ENCODE data around the gene ZYX. TPM values are rescaled to one million over a fixed set of nuclear protein-coding genes. Genes with fewer than 3 reads are reported as not detected.

ZYX gene
- total RNA-seq, 1 experiment from 2014 or later: 132 TPM

DNA sequence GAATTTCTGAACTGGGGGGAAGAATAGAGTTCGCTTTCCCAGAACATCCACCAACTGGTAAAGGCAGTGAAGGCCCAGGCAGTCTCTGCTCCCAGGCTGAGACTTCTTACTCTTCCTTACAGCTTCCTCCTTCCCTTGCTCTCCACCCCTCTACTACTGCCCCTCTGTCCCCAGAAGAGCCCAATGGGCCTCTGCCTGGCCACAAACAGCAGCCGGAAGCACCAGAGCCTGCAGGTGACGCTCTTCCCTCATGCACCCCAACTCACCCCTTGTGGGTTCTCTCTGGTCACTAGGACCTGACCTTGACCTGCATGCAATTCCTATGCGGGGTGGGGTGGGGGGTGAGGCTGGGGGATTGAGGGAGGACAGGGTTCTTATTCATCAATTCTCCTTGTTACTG lies 35.1 kb upstream of the ZYX start:
- POLR2A ChIA-PET (ENCODE audit: low non-redundant PET): interaction anchor here (0.5 kb wide), 1 partner anchor 59 kb away, joined by 5 read pairs; no protein-coding TSS in a partner anchor
- BruUV-seq (replicated peaks): no TSS peak
- H3K27ac ChIP-seq (ENCODE audit: low read depth, low read length, poor library complexity, severe bottlenecking): no peak overlapping the region
- CTCF ChIA-PET: no interaction called here
- H3K4me3 ChIP-seq (ENCODE audit: low read depth, low read length, poor library complexity, severe bottlenecking): no peak overlapping the region
- intact Hi-C loops (cut with micrococcal nuclease; ENCODE audit: unreplicated experiment): no loop called here
- no peaks in the 10 kb centered on the region for H3K36me3 ChIP-seq (ENCODE audit: insufficient read depth, low read length, poor library complexity, severe bottlenecking)
- peaks cover 25% of the 10 kb centered on the region for H3K27me3 ChIP-seq (replicated peaks; ENCODE audit: insufficient read depth, low read depth, low read length, poor library complexity)
- DNase-seq (ENCODE audit: low spot score): no peak
- TF ChIP-seq, protein P1, sequence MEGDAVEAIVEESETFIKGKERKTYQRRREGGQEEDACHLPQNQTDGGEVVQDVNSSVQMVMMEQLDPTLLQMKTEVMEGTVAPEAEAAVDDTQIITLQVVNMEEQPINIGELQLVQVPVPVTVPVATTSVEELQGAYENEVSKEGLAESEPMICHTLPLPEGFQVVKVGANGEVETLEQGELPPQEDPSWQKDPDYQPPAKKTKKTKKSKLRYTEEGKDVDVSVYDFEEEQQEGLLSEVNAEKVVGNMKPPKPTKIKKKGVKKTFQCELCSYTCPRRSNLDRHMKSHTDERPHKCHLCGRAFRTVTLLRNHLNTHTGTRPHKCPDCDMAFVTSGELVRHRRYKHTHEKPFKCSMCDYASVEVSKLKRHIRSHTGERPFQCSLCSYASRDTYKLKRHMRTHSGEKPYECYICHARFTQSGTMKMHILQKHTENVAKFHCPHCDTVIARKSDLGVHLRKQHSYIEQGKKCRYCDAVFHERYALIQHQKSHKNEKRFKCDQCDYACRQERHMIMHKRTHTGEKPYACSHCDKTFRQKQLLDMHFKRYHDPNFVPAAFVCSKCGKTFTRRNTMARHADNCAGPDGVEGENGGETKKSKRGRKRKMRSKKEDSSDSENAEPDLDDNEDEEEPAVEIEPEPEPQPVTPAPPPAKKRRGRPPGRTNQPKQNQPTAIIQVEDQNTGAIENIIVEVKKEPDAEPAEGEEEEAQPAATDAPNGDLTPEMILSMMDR (conservative IDR thresholded peaks at IDR 0.05; ENCODE audit: low read depth, low read length): no peak
- no peak for TF ChIP-seq EZH2 (IDR thresholded peaks at IDR 0.05; ENCODE audit: borderline replicate concordance, low read depth, low read length, poor library complexity, severe bottlenecking)
- H3K9me3 ChIP-seq (ENCODE audit: low read depth, low read length, poor library complexity, severe bottlenecking): no peaks in the 10 kb centered on the region
- H3K4me1 ChIP-seq (ENCODE audit: insufficient read depth, low read length, poor library complexity, severe bottlenecking): no peaks in the 10 kb centered on the region

DNA sequence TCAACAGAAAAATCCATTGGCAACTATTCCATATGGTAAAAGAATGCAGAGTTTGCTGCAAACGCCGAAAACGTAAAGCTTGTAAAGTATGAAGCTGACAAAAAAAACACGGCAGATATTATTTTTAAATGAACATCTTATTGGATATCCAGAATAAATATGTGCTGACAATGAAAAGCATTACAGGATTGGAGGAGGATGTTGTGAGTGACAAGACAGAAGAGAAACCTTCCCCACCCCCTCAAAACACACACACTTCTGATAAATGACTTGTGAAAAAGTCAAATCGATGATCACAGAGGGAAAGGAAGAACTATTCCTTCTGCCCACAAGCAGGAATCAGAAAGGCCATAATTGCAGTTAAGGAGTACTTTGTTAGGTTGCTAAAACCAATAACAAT lies 33.2 kb upstream of the ZYX start:
- no TSS peak for BruUV-seq (replicated peaks)
- ChIA-PET CTCF (no interaction called here), POLR2A (ENCODE audit: low non-redundant PET) (no interaction called here)
- Histone ChIP-seq H3K36me3 (ENCODE audit: insufficient read depth, low read length, poor library complexity, severe bottlenecking) (no peaks in the 10 kb centered on the region), H3K27me3 (replicated peaks; ENCODE audit: insufficient read depth, low read depth, low read length, poor library complexity) (peaks cover 25% of the 10 kb centered on the region), H3K27ac (ENCODE audit: low read depth, low read length, poor library complexity, severe bottlenecking) (no peak overlapping the region), H3K4me3 (ENCODE audit: low read depth, low read length, poor library complexity, severe bottlenecking) (no peak overlapping the region), H3K9me3 (ENCODE audit: low read depth, low read length, poor library complexity, severe bottlenecking) (no peaks in the 10 kb centered on the region), H3K4me1 (ENCODE audit: insufficient read depth, low read length, poor library complexity, severe bottlenecking) (no peaks in the 10 kb centered on the region)
- TF ChIP-seq EZH2 (IDR thresholded peaks at IDR 0.05; ENCODE audit: borderline replicate concordance, low read depth, low read length, poor library complexity, severe bottlenecking): no peak
- TF ChIP-seq, protein P1 (conservative IDR thresholded peaks at IDR 0.05; ENCODE audit: low read depth, low read length): no peak
- no peak for DNase-seq (ENCODE audit: low spot score)
- intact Hi-C loops (cut with micrococcal nuclease; ENCODE audit: unreplicated experiment): no loop called here

DNA sequence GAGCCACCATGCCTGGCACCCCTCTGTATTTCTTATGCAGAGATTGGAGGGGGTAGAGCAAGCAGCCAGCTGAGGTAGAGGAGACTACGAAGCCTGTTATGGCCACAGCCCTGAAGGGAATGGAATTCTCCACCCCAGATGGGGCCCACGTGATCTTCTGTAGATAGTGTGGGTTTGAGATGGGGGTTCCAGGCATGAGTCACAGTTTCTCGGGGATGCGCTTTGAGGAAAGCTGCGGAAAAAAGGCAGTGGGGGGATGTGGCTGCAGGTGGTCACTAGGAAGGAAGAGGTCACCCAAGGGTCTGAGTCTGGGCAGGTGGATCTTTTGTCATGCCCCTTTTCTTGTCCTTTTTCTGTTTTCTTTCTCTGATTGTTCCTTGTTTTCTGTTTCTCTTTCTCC lies 30.1 kb upstream of the ZYX start:
- peaks cover 19% of the 10 kb centered on the region for H3K27me3 ChIP-seq (replicated peaks; ENCODE audit: insufficient read depth, low read depth, low read length, poor library complexity)
- no peak for TF ChIP-seq EZH2 (IDR thresholded peaks at IDR 0.05; ENCODE audit: borderline replicate concordance, low read depth, low read length, poor library complexity, severe bottlenecking)
- TF ChIP-seq, protein P1 (conservative IDR thresholded peaks at IDR 0.05; ENCODE audit: low read depth, low read length): no peak
- H3K36me3 ChIP-seq (ENCODE audit: insufficient read depth, low read length, poor library complexity, severe bottlenecking): no peaks in the 10 kb centered on the region
- intact Hi-C loops (cut with micrococcal nuclease; ENCODE audit: unreplicated experiment): no loop called here
- no peaks in the 10 kb centered on the region for H3K4me1 ChIP-seq (ENCODE audit: insufficient read depth, low read length, poor library complexity, severe bottlenecking)
- H3K4me3 ChIP-seq (ENCODE audit: low read depth, low read length, poor library complexity, severe bottlenecking): no peak overlapping the region
- no TSS peak for BruUV-seq (replicated peaks)
- ChIA-PET CTCF (no interaction called here), POLR2A (ENCODE audit: low non-redundant PET) (no interaction called here)
- H3K9me3 ChIP-seq (ENCODE audit: low read depth, low read length, poor library complexity, severe bottlenecking): no peaks in the 10 kb centered on the region
- DNase-seq (ENCODE audit: low spot score): no peak
- H3K27ac ChIP-seq (ENCODE audit: low read depth, low read length, poor library complexity, severe bottlenecking): no peak overlapping the region

All from A673 (cell line).